Measurements from ENCODE around the gene SWAP70.

DNA sequence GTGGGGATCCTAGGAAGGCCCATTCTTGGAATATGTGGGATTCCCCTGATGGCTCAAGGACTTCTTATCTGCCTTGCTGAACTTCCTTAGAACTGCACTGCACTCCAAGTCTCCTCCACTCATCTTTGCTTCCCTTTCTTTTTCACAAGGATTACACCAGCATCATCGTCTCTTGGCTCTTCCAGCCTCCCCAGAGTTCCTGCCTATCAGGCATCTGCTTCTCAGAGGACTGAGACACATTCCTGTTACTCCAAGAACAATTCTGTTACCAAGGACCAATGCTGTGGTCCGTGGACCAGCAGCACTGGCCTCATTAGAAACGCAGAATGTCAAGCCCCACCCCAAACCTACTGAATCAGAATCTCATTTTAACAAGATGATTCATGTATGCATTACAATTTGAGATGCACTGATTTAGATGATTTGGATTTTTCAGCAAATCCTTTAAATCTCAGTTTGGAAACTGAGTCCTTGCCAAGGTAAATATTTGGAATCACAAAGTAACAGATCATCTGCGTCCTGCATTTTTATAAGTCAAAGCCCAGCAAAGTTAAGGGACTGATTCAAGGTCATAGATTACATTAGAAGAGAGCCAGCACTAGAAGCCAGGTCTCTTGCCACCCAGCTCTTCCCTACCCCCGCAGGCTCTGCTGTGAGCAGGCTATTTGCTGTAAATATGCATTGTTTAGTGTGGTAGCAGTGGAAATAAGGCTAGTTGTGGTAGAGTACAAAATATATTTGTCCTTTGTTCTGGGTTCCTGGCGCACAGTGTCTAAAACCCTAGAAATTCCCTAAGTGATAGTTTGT lies 110.9 kb downstream of the SWAP70 start:
- TF ChIP-seq, protein P1, sequence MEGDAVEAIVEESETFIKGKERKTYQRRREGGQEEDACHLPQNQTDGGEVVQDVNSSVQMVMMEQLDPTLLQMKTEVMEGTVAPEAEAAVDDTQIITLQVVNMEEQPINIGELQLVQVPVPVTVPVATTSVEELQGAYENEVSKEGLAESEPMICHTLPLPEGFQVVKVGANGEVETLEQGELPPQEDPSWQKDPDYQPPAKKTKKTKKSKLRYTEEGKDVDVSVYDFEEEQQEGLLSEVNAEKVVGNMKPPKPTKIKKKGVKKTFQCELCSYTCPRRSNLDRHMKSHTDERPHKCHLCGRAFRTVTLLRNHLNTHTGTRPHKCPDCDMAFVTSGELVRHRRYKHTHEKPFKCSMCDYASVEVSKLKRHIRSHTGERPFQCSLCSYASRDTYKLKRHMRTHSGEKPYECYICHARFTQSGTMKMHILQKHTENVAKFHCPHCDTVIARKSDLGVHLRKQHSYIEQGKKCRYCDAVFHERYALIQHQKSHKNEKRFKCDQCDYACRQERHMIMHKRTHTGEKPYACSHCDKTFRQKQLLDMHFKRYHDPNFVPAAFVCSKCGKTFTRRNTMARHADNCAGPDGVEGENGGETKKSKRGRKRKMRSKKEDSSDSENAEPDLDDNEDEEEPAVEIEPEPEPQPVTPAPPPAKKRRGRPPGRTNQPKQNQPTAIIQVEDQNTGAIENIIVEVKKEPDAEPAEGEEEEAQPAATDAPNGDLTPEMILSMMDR (IDR thresholded peaks at IDR 0.05; ENCODE audit: low read depth, low read length) = no peak
- no peak for TF ChIP-seq POLR2A (IDR thresholded peaks at IDR 0.05; ENCODE audit: extremely low read depth, insufficient read length)
